HG02840 (cell line): Measurements from ENCODE around the gene EIF2S1.
"Not testable (repeated sequence)": the region's sequence is repeated elsewhere in the genome, so short reads cannot be mapped to it uniquely, and the experiment has no call there.

Experiments used
- ATAC-seq: cut with Tn5 transposase; IDR thresholded peaks from one replicate; pipeline ENCODE4 v1.9.1; 2021; ENCODE audit warnings: mild to moderate bottlenecking, moderate library complexity, moderate number of reproducible peaks; ENCODE audit not compliant: unreplicated experiment, low FRiP score

The EIF2S1 gene

GRCh38 chr14:67371247-67372148 lies 11.4 kb downstream of the EIF2S1 start:
- ATAC-seq, result no peak

- ATAC-seq, result no peak
These were observed 12.7 kb downstream of the EIF2S1 start for GRCh38 chr14:67372833-67373232.

GRCh38 chr14:67373347-67373746 lies 13.2 kb downstream of the EIF2S1 start:
- no peak for ATAC-seq

- no peak for ATAC-seq
These were observed 17.8 kb downstream of the EIF2S1 start for GRCh38 chr14:67377916-67378315.

- no peak for ATAC-seq
These were observed 25.0 kb downstream of the EIF2S1 start for GRCh38 chr14:67385120-67385519.

- no peak for ATAC-seq
These were observed 25.5 kb downstream of the EIF2S1 start for GRCh38 chr14:67385618-67386017.

GRCh38 chr14:67387195-67387594 lies 27.1 kb downstream of the EIF2S1 start:
- no peak for ATAC-seq

- no peak for ATAC-seq
These were observed 29.1 kb downstream of the EIF2S1 start for GRCh38 chr14:67389275-67389674.

GRCh38 chr14:67389811-67390534 lies 29.8 kb downstream of the EIF2S1 start:
- ATAC-seq, result no peak

GRCh38 chr14:67391268-67391667 lies 31.1 kb downstream of the EIF2S1 start:
- ATAC-seq, result no peak

GRCh38 chr14:67392123-67392522 lies 32.0 kb downstream of the EIF2S1 start:
- ATAC-seq, result no peak

- no peak for ATAC-seq
These were observed 32.7 kb downstream of the EIF2S1 start for GRCh38 chr14:67392800-67393199.

GRCh38 chr14:67393689-67394088 lies 33.6 kb downstream of the EIF2S1 start:
- ATAC-seq, result no peak

GRCh38 chr14:67395086-67395875 lies 35.2 kb downstream of the EIF2S1 start:
- no peak for ATAC-seq

- ATAC-seq, result no peak
These were observed 35.7 kb downstream of the EIF2S1 start for GRCh38 chr14:67395876-67396189.

GRCh38 chr14:67396381-67396970 lies 36.3 kb downstream of the EIF2S1 start:
- no peak for ATAC-seq

GRCh38 chr14:67397536-67397935 lies 37.4 kb downstream of the EIF2S1 start:
- ATAC-seq, result no peak

- no peak for ATAC-seq
These were observed 40.3 kb downstream of the EIF2S1 start for GRCh38 chr14:67400434-67400833.

GRCh38 chr14:67405771-67406170 lies 45.6 kb downstream of the EIF2S1 start:
- ATAC-seq, result no peak

GRCh38 chr14:67408122-67408801 lies 48.1 kb downstream of the EIF2S1 start:
- ATAC-seq, result not testable (repeated sequence)
